DND-41 (cell line): ENCODE results near the gene TPPP.

Experiments
- EZH2 ChIP-seq: IDR thresholded peaks from 3 replicates; pipeline ENCODE4 v1.6.1; 2012; ENCODE audit warnings: borderline replicate concordance, low read depth, mild to moderate bottlenecking, moderate library complexity, low read length, inconsistent platforms; ENCODE audit not compliant: severe bottlenecking
- TF ChIP-seq, protein P1 (sequence below): IDR thresholded peaks from 2 replicates; pipeline ENCODE4 v1.5.1; 2012; ENCODE audit warnings: borderline replicate concordance, low read length, moderate library complexity, mild to moderate bottlenecking; ENCODE audit not compliant: poor library complexity, severe bottlenecking; ENCODE audit errors: extremely low read depth

GRCh38 chr5:637581-638450 is 55.3 kb downstream of the TPPP start:
- TF ChIP-seq, protein P1, sequence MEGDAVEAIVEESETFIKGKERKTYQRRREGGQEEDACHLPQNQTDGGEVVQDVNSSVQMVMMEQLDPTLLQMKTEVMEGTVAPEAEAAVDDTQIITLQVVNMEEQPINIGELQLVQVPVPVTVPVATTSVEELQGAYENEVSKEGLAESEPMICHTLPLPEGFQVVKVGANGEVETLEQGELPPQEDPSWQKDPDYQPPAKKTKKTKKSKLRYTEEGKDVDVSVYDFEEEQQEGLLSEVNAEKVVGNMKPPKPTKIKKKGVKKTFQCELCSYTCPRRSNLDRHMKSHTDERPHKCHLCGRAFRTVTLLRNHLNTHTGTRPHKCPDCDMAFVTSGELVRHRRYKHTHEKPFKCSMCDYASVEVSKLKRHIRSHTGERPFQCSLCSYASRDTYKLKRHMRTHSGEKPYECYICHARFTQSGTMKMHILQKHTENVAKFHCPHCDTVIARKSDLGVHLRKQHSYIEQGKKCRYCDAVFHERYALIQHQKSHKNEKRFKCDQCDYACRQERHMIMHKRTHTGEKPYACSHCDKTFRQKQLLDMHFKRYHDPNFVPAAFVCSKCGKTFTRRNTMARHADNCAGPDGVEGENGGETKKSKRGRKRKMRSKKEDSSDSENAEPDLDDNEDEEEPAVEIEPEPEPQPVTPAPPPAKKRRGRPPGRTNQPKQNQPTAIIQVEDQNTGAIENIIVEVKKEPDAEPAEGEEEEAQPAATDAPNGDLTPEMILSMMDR, result no peak
- no peak for TF ChIP-seq EZH2
